CD14-positive monocyte (primary cell): ENCODE data around the gene SLCO4A1. TPM values are rescaled to one million over a fixed set of nuclear protein-coding genes. Genes with fewer than 3 reads are reported as not detected.
A peak's percentile ranks its signal among the peaks of the same experiment; 100 is the strongest.

Experiments used
- DNase-seq, 3 donors: peaks; one replicate each; pipeline ENCODE4 v3.0.0-alpha.2; 2011 to 2022
- H2AFZ ChIP-seq: 2 replicates; pipeline ENCODE4 v1.6.0; 2012; ENCODE audit warnings: mild to moderate bottlenecking, low read depth, low read length, inconsistent platforms; ENCODE audit not compliant: insufficient read depth, poor library complexity, severe bottlenecking
- H3K27ac ChIP-seq, 2 donors: 1 replicate in 1 of 2; 2 replicates in 1 of 2; pipeline ENCODE4 v1.5.1; 2012 to 2013; ENCODE audit warnings: low read length in 2 of 2, control low read depth in 1 of 2, inconsistent platforms in 1 of 2, low read depth in 1 of 2, mild to moderate bottlenecking in 1 of 2
- H3K27me3 ChIP-seq, 2 donors: one replicate each; pipeline versions ENCODE4 v1.6.0 to v1.6.1; 2011 to 2013; ENCODE audit warnings: low read length in 2 of 2; ENCODE audit not compliant: control insufficient read depth in 2 of 2, insufficient read depth in 2 of 2
- H3K36me3 ChIP-seq, 2 donors: replicated peaks in 1 of 2; 1 replicate in 1 of 2; 2 replicates in 1 of 2; pipeline versions ENCODE4 v1.5.1 to v1.6.1; 2012 to 2013; ENCODE audit warnings: low read length in 2 of 2, control low read depth in 1 of 2, inconsistent platforms in 1 of 2, mild to moderate bottlenecking in 1 of 2; ENCODE audit not compliant: insufficient read depth in 2 of 2, control insufficient read depth in 1 of 2
- H3K4me1 ChIP-seq, 2 donors: 1 replicate in 1 of 2; 2 replicates in 1 of 2; pipeline versions ENCODE4 v1.5.1 to v1.6.1; 2012 to 2013; ENCODE audit warnings: low read length in 2 of 2, control low read depth in 1 of 2, inconsistent platforms in 1 of 2, mild to moderate bottlenecking in 1 of 2, moderate library complexity in 1 of 2; ENCODE audit not compliant: insufficient read depth in 2 of 2, control insufficient read depth in 1 of 2
- H3K4me2 ChIP-seq: replicated peaks from 2 replicates; pipeline ENCODE3; 2012; ENCODE audit warnings: low read length, moderate library complexity, mild to moderate bottlenecking; ENCODE audit not compliant: poor library complexity, severe bottlenecking; ENCODE audit errors: extremely low read depth
- H3K4me3 ChIP-seq, 3 experiments: fragments of 200-600 bp in 1 of 3; sonication (generic) in 1 of 3; replicated peaks in 1 of 3; 1 replicate in 2 of 3; 2 replicates in 1 of 3; pipeline ENCODE4 v1.5.1; 2011 to 2013; ENCODE audit warnings: low read length in 3 of 3, mild to moderate bottlenecking in 3 of 3, control low read depth in 2 of 3, low read depth in 2 of 3, inconsistent platforms in 1 of 3, moderate library complexity in 1 of 3
- H3K79me2 ChIP-seq: 2 replicates; pipeline ENCODE4 v1.6.0; 2012; ENCODE audit warnings: mild to moderate bottlenecking, control low read depth, inconsistent platforms, low read length, moderate library complexity; ENCODE audit not compliant: insufficient read depth
- H3K9ac ChIP-seq: 2 replicates; pipeline ENCODE4 v1.6.0; 2017; ENCODE audit warnings: low read length, mild to moderate bottlenecking; ENCODE audit not compliant: insufficient read depth, poor library complexity, severe bottlenecking
- H3K9me3 ChIP-seq, 2 donors: replicated peaks in 1 of 2; 1 replicate in 1 of 2; 2 replicates in 1 of 2; pipeline versions ENCODE4 v1.5.1 to v1.6.1; 2012 to 2013; ENCODE audit warnings: low read length in 2 of 2, control low read depth in 1 of 2; ENCODE audit not compliant: control insufficient read depth in 1 of 2, insufficient read depth in 1 of 2
- H4K20me1 ChIP-seq: 2 replicates; pipeline ENCODE4 v1.6.0; 2012; ENCODE audit warnings: mild to moderate bottlenecking, low read length, control low read depth, moderate library complexity; ENCODE audit not compliant: insufficient read depth
- H3K27ac Mint-ChIP-seq, 7 donors: one replicate each; pipeline ENCODE4 v1.8.0; 2020; ENCODE audit warnings: mild to moderate bottlenecking in 7 of 7, mixed read lengths in 7 of 7, moderate library complexity in 6 of 7, inconsistent platforms in 2 of 7
- H3K27me3 Mint-ChIP-seq, 3 donors: one replicate each; pipeline ENCODE4 v1.8.0; 2021 to 2022; ENCODE audit warnings: low read depth in 3 of 3, mild to moderate bottlenecking in 3 of 3, mixed read lengths in 3 of 3, moderate library complexity in 3 of 3, inconsistent platforms in 1 of 3
- H3K36me3 Mint-ChIP-seq, 2 donors: one replicate each; pipeline ENCODE4 v1.8.0; 2020; ENCODE audit warnings: mixed read lengths in 2 of 2, inconsistent platforms in 1 of 2, mild to moderate bottlenecking in 1 of 2
- H3K4me1 Mint-ChIP-seq: one replicate; pipeline ENCODE4 v1.8.0; 2020; ENCODE audit warnings: mild to moderate bottlenecking, mixed read lengths
- H3K4me3 Mint-ChIP-seq, 2 donors: one replicate each; pipeline ENCODE4 v1.8.0; 2020; ENCODE audit warnings: mild to moderate bottlenecking in 2 of 2, mixed read lengths in 2 of 2, moderate library complexity in 1 of 2
- H3K9me3 Mint-ChIP-seq, 7 donors: one replicate each; pipeline ENCODE4 v1.8.0; 2020 to 2022; ENCODE audit warnings: mixed read lengths in 7 of 7, mild to moderate bottlenecking in 6 of 7, moderate library complexity in 6 of 7, inconsistent platforms in 2 of 7
- CTCF ChIP-seq: fragments of 200-600 bp; IDR thresholded peaks from one replicate; pipeline ENCODE4 v1.8.0; 2022; ENCODE audit warnings: antibody characterized with exemption, mild to moderate bottlenecking
- WGBS: methylation state at CpG from one replicate; pipeline ENCODE4 v1.1.5; 2013; ENCODE audit warnings: missing lambda C conversion rate; ENCODE audit not compliant: insufficient coverage; 5-methylcytosine and 5-hydroxymethylcytosine counted together
- intact Hi-C, 2 donors: fragments of 100-400 bp; cut with micrococcal nuclease; formaldehyde crosslinking; loops; one replicate each; pipeline versions ENCODE4 v1.15.0 to v1.15.1; 2023
- polyA plus RNA-seq, 3 donors: library from polyadenylated mRNA; depleted of rRNA in 1 of 3; unstranded in 2 of 3; stranded (reverse) in 1 of 3; fragments of 300-500 nt in 2 of 3; fragments of >200 nt in 1 of 3; fragmentation: Illumina TruSeq in 2 of 3; gene quantifications; 1 replicate in 2 of 3; 2 replicates in 1 of 3; pipeline ENCODE4 v1.2.3, GENCODE V29; 2012 to 2021

The SLCO4A1 gene
- polyA plus RNA-seq, 3 donors: 0.05 to 0.42 (median 0.26) TPM

GRCh38 chr20:62668441-62669027, 26.2 kb downstream of the SLCO4A1 start:
- Histone ChIP-seq H4K20me1 (no peaks in the 10 kb centered on the region), H3K4me1 (peaks cover 32 to 65% of the 10 kb centered on the region in 2 donors), H3K4me2 (no peak overlapping the region), H3K79me2 (no peaks in the 10 kb centered on the region), H3K27ac (no peak overlapping the region), H3K27me3 (no peaks in the 10 kb centered on the region), H3K9ac (no peak overlapping the region), H3K9me3 (no peaks in the 10 kb centered on the region), H3K36me3 (no peaks in the 10 kb centered on the region), H2AFZ (no peak overlapping the region), H3K4me3 (no peak overlapping the region)
- intact Hi-C loops: loop anchor here (2.0 to 5.0 kb wide), 4 partner anchors 39 to 139 kb away; partner anchors contain the start of gene NTSR1 (in 1 of the 2)
- Mint-ChIP-seq H3K4me1 (peaks cover 47% of the 10 kb centered on the region), H3K9me3 (peaks cover 0 to 3% (median 0%) of the 10 kb centered on the region in 7 donors), H3K4me3 (no peak overlapping the region), H3K27ac (no peak overlapping the region), H3K36me3 (peaks cover 0 to 2% of the 10 kb centered on the region in 2 donors), H3K27me3 (peaks cover 0 to 2% (median 1%) of the 10 kb centered on the region in 3 donors)
- peak; percentile 96 for TF ChIP-seq CTCF
- 63% methylated on average over 8 of the region's 13 CpGs for WGBS
- DNase-seq: peak in 2 of 3 donors; percentile 69 to 73

- H3K79me2 ChIP-seq: no peaks in the 10 kb centered on the region
- H3K27ac Mint-ChIP-seq: no peak overlapping the region
- H3K4me1 Mint-ChIP-seq: peaks cover 53% of the 10 kb centered on the region
- DNase-seq: no peak
- no peaks in the 10 kb centered on the region for H3K9me3 ChIP-seq
- no peaks in the 10 kb centered on the region for H3K27me3 ChIP-seq
- TF ChIP-seq CTCF: no peak
- H3K4me3 ChIP-seq: no peak overlapping the region
- H4K20me1 ChIP-seq: no peaks in the 10 kb centered on the region
- WGBS: 87% methylated on average over 10 of the region's 10 CpGs
- H3K4me2 ChIP-seq: no peak overlapping the region
- intact Hi-C loops: loop anchor here (2.0 to 5.0 kb wide), 4 partner anchors 38 to 138 kb away; partner anchors contain the start of gene NTSR1 (in 1 of the 2)
- peaks cover 0 to 6% (median 0%) of the 10 kb centered on the region in 7 donors for H3K9me3 Mint-ChIP-seq
- H3K4me1 ChIP-seq: peaks cover 33 to 72% of the 10 kb centered on the region in 2 donors
- peaks cover 2 to 4% of the 10 kb centered on the region in 2 donors for H3K36me3 Mint-ChIP-seq
- H3K36me3 ChIP-seq: no peaks in the 10 kb centered on the region
- no peak overlapping the region for H3K9ac ChIP-seq
- H3K27me3 Mint-ChIP-seq: peaks cover 0 to 4% (median 3%) of the 10 kb centered on the region in 3 donors
- H3K27ac ChIP-seq: no peak overlapping the region
- H3K4me3 Mint-ChIP-seq: no peak overlapping the region
- H2AFZ ChIP-seq: no peak overlapping the region
Measured at GRCh38 chr20:62669249-62669648, 26.9 kb downstream of the SLCO4A1 start.
